ENCODE data around the gene STK39.

GRCh38 chr2:167987558-167987957 lies 259.8 kb downstream of the STK39 start:
- TF ChIP-seq, protein P1, sequence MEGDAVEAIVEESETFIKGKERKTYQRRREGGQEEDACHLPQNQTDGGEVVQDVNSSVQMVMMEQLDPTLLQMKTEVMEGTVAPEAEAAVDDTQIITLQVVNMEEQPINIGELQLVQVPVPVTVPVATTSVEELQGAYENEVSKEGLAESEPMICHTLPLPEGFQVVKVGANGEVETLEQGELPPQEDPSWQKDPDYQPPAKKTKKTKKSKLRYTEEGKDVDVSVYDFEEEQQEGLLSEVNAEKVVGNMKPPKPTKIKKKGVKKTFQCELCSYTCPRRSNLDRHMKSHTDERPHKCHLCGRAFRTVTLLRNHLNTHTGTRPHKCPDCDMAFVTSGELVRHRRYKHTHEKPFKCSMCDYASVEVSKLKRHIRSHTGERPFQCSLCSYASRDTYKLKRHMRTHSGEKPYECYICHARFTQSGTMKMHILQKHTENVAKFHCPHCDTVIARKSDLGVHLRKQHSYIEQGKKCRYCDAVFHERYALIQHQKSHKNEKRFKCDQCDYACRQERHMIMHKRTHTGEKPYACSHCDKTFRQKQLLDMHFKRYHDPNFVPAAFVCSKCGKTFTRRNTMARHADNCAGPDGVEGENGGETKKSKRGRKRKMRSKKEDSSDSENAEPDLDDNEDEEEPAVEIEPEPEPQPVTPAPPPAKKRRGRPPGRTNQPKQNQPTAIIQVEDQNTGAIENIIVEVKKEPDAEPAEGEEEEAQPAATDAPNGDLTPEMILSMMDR (IDR thresholded peaks at IDR 0.05; ENCODE audit: borderline replicate concordance, extremely low read depth, low read length, poor library complexity, severe bottlenecking): no peak
- TF ChIP-seq EZH2 (IDR thresholded peaks at IDR 0.05; ENCODE audit: borderline replicate concordance, low read depth, low read length, severe bottlenecking): no peak
